Peyer's patch (tissue), 4 donors: ENCODE data around the gene CYSTM1.

Experiments
- POLR2A ChIP-seq, 2 donors: fragments of 450-650 bp; IDR thresholded peaks; one replicate each; pipeline ENCODE4 v1.5.1; 2017; ENCODE audit warnings: antibody characterized with exemption in 2 of 2, mild to moderate bottlenecking in 2 of 2, moderate library complexity in 2 of 2
- TF ChIP-seq, protein P1 (sequence below), 6 experiments: fragments of 450-650 bp in 4 of 6; fragments of 200-600 bp in 2 of 6; sonication (generic) in 1 of 6; IDR thresholded peaks; one replicate each; pipeline ENCODE4 v1.5.1; 2017 to 2019; ENCODE audit warnings: antibody characterized with exemption in 6 of 6, mild to moderate bottlenecking in 3 of 6, moderate library complexity in 1 of 6

DNA sequence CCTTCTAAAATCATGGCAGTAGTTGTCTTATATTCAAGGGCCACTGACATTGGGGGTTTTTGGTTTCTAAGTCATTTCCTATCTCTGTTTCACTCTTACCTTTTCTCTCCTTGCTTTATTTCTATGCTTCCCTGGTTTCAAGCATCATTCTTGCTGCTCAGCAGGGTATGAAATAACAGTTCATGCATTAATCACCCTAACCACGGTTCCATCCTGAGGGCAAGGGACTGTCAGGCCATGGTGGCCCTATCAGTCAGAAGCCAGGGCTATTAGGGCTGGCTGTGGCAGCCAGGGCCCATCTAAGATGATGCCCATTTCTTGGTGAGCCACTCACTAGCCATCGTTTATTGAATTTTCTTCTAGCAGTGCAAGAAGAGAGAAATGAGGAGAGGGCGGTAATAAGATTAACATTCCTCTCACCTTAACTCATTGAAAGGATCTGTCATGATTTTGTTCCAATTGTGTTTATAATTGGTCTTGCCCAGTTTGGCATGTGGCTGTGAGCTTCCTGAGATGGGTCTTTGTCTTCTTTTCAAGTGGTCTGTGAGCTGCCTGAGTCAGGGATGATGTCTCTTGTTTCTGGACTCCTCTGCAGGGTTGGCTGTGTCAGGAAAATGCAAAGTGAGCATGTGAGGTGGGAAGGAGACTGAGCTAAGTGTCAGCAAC is 45.2 kb downstream of the CYSTM1 start:
- TF ChIP-seq, protein P1, sequence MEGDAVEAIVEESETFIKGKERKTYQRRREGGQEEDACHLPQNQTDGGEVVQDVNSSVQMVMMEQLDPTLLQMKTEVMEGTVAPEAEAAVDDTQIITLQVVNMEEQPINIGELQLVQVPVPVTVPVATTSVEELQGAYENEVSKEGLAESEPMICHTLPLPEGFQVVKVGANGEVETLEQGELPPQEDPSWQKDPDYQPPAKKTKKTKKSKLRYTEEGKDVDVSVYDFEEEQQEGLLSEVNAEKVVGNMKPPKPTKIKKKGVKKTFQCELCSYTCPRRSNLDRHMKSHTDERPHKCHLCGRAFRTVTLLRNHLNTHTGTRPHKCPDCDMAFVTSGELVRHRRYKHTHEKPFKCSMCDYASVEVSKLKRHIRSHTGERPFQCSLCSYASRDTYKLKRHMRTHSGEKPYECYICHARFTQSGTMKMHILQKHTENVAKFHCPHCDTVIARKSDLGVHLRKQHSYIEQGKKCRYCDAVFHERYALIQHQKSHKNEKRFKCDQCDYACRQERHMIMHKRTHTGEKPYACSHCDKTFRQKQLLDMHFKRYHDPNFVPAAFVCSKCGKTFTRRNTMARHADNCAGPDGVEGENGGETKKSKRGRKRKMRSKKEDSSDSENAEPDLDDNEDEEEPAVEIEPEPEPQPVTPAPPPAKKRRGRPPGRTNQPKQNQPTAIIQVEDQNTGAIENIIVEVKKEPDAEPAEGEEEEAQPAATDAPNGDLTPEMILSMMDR (IDR thresholded peaks at IDR 0.05): no peak
- TF ChIP-seq POLR2A (IDR thresholded peaks at IDR 0.05): no peak
